Endometrial microvascular endothelial cells (primary cell): ENCODE results near the gene GLCCI1. TPM values are rescaled to one million over a fixed set of nuclear protein-coding genes. Genes with fewer than 3 reads are reported as not detected.

Source experiments
- in situ Hi-C: cut with HindIII; loops from 2 replicates; pipeline ENCODE4 v1.10.0; 2017; ENCODE audit warnings: low sequenced_read_pairs, low pct_unique_long_range_greater_than_20kb; ENCODE audit errors: inconsistent ontology term
- total RNA-seq: library from RNA; depleted of rRNA; stranded (reverse); fragments of >200 nt; gene quantifications from one replicate; pipeline ENCODE4 v1.2.3, GENCODE V29; 2015; ENCODE audit errors: inconsistent ontology term

Gene GLCCI1
- total RNA-seq, 1 donor from 2014 or later, result 2.9 TPM

DNA sequence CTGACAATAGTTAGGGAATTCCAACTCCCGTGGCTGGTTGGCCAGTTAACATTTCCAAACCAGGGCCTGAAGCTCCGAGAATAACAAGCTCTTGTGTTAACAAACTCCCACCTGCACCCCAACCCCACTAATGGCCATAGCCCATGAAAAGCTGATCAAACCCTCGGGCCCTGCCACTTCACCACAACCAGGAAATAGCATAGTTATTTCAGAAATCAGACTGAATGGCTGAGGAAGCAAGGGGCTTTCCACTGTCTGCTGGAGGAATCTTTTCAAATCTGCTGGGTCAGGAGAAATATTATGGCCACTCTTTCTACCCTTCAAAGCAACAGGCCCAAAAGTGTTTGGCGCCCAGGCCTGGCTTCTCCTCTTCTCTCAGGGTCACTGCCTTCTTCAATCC is 145.6 kb downstream of the GLCCI1 start:
- in situ Hi-C loops, result no loop called here

DNA sequence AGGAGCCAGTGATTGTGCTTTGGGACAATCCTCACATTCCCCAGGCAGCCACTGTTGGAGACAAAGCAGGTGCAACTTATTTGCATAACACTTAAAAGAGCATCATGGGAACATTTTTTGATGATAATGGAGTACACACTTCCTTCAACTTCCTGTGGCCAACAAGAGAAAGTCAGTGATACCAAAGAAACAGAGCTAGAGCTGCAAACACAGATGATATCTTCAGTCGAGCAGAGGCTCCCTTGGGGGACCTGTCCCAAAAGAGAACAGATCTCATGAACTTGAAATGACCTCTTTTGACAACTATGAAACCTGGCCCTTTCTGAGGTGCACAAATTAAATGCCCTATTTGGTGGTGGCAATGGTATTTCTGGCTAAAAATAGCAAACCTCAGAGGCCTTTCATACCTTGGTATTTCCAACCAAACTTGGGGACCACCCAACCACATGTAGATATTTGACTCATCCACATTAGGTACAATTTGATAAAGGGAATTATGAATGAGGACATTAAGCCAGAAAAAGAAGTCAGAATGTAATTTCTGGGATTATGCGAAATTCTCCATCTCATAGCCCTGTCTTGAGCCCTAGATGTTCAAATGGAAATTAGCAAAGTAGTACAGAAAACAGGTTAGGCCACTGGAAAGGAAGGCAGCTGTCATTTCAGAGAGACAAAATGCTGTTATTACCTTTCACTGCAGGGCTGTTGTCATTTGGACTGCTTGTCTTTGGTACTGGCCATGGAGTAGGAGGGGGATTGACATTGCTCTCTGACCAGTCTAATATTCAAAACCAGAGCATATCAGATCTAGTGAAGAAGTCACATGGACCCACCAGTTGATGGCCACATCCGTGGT is 147.2 kb downstream of the GLCCI1 start:
- in situ Hi-C loops, result no loop called here

DNA sequence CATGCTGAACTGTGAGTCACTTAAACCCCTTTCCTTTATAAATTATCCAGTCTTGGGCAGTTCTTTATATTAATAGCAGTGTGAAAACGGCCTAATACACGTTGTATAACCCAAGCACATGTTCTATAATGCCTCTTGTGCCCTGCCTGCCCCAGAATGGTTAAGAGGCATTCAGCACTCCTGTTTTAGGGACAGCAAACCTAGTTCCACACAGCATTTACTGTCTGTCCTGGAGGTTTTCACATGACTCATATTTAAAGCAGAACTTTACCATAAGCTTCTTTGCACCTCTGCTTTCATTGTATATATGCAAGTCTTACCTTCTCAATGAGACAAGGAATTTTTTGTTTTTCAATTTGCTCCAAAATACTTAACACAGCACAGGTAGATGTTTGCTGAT is 148.6 kb downstream of the GLCCI1 start:
- in situ Hi-C loops, result no loop called here

DNA sequence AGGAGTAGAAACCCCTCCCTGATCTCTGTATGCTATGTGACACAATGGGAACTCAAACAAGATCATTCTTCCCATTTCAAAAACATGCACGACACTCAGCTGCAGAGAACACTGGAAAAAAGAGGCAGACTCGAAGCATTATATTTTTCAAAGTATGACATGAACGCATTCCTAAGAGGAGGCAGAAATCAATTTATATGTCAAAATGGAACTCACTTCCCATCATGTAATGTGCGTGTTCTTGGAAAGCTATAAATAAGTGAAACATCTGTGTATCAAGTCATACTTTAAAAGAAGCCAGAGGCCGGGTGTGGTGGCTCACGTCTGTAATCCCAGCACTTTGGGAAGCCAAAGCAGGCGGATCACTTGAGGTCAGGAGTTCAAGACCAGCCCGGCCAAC is 150.7 kb downstream of the GLCCI1 start:
- in situ Hi-C loops, result no loop called here

DNA sequence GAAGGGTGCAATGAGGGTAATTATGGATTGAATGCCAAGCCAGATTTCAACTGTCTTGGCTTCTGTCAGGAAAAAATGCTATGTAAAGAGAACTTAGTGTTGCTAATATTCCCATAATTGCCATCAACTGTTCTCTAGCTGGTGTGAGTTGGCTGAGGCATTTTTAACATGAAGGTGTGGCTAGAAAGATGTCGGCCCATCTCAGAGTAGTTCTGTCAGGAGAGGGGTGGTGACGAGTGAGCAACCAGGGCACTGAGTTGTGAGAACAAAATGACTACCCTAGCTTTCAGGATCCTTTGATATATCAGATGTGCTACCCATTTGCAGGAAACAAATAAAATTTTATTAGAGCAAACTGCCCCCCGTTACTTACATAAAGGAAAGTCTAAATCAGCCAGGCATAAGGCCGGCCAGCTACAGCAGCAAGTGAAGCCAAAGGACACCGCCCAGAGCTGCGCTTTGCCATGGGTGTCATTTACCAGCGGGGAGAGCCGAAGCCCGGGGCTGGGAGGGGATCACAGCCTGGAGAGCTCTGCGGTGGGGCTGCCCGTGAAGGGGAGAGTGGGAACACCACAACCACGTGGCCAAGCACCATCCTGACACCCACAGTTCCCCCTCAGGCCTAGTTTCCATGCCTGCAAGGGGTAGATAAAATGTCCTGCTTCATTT is 151.9 kb downstream of the GLCCI1 start:
- in situ Hi-C loops, result no loop called here

DNA sequence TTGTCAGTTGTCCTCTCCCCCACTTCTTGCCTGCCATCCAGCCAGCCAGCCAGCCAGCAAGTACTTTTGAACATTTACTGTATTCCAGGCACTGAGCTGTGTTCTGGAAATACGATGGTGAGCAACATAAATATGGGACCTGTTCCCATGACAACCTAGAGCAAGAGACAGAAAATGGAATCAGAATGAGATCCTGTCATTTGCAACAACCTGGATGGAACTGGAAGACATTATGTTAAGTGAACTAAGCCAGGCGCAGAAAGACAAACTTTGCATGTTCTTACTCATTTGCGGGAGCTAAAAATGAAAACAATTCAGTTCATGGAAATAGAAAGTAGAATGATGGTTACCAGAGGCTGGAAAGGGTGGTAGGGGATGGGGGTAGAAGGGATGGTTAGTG is 152.6 kb downstream of the GLCCI1 start:
- in situ Hi-C loops, result no loop called here

DNA sequence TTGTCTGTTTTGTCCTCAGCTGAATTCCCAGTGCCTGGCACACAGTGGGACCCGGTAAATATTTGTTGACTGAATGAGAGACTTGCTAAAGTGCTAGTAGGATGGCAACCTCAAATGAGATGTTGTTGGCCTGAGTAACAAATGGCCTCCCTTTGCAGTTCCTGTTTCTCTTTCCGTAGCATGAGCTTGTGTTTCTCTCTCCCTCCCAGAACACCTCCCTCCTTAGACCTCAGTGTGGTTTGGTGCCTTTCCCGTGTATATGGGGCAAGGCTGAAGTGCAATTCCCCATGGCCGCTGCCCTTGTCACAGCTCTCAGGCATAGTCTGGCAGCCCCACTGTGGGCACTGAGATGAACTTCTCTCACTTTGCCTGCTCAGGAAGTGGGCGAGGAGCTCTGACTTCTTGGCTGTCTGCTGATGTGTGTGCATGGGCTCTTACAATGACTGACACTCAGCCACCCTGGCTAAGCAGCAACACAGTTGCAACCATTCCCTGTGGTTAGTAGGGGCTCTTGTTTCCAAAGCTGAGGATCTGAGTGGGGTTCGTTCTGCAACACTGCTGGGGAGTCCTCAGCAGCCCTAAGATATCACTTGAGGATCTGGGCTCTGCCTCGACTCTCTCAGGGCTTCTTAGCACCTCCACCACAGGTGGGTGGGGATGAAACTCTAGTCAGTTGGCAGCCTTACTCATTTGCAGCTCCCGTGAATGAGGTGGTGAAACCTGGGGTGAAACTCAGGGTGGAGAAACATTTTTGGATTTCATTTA is 157.3 kb downstream of the GLCCI1 start:
- in situ Hi-C loops, result no loop called here

DNA sequence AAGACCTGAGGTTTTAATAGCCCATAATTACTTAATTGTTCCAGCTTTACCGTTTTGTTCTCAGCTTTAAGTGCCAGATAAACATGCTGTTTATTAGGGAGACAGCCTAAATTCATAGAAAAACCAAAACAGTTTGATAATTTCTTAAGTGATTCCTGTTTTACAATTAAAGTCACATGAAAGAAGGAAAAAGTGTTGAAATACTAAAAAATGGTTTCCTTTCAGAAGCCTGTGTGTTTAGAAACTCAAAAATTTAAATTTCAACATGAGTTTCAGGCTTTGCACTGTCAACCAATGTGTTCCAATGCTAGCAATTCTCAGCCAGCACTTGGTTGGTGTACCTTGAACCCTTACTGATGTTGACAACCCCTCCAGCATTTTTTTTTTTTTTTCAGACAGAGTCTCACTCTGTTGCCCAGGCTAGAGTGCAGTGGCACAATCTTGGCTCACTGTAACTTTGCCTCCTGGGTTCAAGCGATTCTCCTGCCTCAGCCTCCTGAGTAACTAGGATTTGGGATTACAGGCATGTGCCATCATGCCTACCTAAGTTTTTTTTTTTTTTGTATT is 158.1 kb downstream of the GLCCI1 start:
- in situ Hi-C loops, result no loop called here

DNA sequence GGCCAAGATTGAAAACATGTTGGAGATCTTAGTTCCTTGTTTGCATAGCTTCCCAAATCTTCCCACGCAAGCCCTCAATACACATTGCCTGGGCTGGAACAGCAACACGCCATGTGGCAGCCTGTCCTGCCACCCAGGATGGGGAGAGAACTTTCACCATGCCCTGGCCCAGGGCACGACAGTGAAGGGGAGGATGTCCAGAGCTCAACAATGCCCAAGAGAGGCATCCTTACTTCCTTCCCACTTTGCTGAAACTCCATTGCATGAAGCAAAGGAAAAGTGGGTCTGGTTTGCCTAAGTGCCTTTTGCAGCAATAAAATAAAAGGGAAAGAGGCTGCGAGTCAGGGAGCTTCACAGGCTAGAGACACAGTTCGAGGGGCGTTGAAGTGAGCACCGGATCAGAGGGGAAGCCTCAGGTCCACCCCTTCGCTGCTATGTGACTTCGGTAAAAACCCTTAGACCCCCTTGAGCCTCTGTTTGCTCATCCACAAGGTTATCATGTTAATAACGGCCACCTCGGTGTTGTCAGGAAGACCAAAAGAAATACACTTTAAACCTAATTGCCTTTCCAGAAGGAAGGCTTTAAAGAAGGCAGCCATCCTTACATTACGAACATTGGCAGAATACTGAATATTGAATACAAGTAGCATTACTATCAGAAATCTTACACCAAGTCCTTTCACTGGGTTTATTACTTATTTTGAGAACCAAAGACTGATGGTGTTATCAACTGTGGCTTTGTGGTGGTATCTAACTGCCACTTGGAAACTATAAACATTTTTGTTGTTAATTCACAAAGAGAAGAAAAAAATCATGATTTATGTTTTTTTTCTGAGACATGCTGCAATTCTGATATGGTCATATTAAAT is 160.1 kb downstream of the GLCCI1 start:
- in situ Hi-C loops, result no loop called here

DNA sequence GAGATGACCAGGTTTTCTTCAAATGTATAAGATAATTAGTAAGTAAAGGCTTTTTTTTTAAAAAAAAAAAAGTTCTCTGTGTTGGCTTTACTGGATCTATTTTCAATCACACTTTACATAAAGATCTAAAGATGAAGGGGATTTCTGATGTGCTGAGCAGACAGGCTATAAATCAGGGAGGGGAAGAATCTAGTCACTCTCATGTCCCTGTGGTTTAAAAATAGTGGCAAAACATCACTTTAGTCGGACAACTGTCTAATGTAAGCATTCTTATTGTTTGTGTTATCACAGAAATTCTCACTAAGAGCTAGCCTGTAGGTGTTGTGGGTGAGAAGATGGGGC is 160.7 kb downstream of the GLCCI1 start:
- in situ Hi-C loops, result no loop called here

DNA sequence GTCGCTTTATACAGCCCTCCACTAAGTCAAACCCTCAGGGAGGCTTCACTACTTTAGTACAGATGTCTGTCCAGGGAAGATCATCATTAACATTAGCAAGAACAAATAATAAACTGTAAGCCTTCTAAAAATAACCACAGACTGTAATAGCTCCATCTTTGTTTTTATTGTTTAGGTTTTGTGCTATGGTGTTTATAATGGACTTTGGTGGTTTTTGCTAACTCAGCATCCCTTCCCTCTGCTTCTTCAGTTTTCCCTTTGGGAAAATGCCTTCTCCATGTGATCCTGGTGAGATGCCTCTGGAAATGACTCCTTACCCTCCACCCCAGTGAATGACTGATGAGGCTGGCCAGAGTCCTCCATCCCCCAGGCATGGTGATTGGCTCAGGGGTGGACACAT is 162.1 kb downstream of the GLCCI1 start:
- in situ Hi-C loops, result no loop called here

DNA sequence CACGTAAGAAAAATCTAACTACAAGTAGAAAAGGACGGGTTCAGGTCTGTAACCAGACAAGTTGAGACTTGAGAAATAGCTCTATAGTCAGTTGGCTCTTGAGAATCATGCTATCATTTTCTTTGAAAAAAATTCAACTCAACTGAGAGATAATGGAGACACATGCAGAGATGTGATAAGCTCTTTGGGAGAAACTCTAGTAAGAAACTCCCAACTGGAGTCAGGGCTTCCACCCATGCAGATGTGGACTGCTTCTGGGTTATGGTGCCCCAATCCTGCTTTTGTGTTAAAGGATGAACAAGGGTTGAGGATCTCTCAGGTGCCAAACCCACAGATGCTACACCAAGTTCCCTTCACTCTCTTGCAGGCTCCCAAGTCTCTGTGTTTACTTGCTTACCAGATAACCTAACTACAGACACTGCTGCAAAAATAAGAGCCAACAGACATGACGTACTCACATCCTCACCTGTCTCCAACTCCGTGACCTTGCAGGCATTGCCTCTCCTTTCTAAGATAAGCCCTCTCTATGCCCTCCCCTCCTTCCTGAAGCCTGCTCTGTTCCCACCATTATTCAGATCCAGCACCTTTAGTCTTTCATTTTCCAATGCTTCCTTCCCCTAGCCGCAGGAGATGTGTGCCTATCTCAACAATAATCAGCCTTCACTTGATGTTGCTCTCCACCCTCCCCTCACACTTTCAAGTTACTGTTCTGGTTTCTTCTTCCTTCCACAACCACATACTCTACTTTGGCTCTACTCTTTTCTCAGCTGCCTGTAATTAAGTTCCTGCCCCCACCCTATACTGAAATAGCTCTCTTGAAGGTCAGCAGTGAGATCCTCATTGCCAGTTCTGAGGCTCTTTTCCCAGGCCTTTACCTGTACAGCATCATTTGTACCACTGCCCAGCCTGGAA is 163.4 kb downstream of the GLCCI1 start:
- in situ Hi-C loops, result no loop called here

DNA sequence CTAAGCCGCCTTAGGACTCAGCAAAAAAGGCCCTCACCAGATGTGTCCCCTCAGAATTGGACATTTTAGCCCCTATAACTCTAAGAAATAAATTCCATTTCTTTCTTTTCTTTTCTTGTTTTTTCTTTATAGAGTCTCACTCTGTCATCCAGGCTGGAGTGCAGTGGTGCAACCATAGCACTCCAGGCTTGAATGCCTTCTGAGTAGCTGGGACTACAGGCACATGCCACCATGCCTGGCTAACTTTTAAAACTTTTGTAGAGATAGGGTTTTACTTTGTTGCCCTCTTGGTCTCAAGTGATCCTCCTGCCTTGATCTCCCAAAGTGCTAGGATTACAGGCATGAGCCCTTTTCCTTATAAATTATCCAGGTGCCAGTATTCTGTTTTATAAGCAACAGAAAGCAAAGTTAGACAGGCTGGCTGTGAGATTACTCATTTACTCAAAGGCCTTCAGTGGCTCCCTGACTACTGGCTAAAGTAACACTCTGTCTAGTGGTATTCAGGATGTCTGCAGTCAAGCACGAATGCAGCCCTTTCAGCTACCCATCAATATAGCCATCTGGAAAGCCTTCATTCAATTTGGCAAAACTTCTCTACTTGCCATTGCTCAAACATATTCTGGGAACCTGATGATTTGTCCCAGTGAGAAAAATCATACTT is 164.7 kb downstream of the GLCCI1 start:
- in situ Hi-C loops, result no loop called here

DNA sequence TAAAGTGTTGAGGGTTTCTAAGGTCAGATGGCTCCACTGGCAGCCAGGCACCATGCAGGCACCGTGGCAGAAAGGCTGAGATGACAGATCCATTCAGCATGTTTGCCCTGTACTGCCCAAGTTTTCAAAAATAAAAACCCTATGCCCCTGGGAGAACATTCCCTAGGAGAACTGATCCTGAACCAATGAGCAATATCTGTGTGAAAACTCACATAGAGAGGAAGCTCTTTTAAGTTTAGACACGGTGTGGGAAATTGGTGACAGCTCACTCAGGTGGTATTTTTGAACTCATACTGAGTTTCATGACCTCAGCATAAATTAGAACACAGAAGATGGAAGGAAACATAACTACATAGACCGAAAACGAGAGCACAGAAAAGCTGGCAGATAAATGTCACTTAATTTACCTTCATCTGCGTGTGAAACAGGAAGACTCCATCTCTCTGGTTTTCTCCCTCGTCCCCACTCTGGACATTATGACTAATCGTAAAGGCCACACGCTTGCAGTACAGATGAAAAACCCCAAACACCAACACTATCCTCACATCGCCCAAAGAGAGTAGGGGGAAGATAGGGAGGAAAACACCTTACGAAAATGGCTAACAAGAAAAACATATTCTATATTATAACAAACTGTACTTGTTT is 165.6 kb downstream of the GLCCI1 start:
- in situ Hi-C loops, result no loop called here

DNA sequence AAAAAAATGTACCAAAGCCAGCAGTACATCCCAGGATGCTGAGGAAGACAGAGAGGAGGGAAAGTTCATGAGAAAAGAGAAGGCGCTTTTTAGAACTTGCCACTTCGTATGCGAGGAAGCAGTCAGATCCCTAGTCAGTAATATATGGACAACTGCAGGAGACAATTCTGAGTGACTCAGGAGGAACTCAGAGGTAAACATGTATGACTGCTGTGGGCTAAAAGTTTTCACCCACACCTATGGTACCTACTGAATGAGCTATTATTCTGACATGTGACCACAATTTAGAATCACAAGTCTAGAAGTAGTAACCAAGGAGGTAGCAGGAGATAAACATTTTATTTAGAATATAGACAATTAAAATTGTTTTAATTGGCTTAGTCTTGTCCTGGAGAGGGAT is 166.8 kb downstream of the GLCCI1 start:
- in situ Hi-C loops, result no loop called here

DNA sequence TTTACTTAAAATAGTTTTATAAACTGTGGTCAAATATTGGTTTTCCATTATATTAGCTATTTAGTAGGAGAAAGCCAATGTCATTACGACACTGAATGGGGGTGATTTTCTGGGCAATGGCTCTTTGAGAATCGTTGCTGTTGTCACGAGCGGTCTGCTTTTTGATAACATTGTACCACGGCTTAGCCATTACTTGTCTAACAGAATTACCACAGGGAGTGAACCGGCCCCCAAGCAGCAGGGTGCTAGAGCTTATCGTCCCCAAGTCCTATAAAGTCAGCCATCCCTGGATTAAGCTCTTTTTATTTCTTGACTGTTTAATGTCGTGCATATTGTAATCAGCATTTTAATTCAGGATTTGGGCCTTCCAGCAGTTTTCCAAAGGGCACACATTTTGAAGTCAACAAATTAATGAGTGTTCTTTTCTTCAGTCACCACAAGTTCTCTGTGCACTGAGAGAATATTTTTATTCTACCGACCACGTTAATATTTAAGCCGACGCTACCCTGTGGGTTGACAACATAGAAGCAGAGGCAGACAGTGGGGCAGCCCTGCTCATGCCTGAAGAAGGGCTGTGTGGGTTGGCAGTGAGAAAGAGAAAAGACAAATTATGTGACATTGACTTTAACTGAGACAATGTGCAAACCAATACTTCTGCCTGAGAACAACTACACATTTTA is 167.6 kb downstream of the GLCCI1 start:
- in situ Hi-C loops, result no loop called here
